ENCODE results near the gene SLX9. TPM values are rescaled to one million over a fixed set of nuclear protein-coding genes. Genes with fewer than 3 reads are reported as not detected.

Gene SLX9, protein sequence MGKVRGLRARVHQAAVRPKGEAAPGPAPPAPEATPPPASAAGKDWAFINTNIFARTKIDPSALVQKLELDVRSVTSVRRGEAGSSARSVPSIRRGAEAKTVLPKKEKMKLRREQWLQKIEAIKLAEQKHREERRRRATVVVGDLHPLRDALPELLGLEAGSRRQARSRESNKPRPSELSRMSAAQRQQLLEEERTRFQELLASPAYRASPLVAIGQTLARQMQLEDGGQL
- 41.1 TPM for polyA plus RNA-seq (2013, experiment 1 of 2)
- 33.9 TPM for polyA plus RNA-seq (2013, experiment 2 of 2)

DNA sequence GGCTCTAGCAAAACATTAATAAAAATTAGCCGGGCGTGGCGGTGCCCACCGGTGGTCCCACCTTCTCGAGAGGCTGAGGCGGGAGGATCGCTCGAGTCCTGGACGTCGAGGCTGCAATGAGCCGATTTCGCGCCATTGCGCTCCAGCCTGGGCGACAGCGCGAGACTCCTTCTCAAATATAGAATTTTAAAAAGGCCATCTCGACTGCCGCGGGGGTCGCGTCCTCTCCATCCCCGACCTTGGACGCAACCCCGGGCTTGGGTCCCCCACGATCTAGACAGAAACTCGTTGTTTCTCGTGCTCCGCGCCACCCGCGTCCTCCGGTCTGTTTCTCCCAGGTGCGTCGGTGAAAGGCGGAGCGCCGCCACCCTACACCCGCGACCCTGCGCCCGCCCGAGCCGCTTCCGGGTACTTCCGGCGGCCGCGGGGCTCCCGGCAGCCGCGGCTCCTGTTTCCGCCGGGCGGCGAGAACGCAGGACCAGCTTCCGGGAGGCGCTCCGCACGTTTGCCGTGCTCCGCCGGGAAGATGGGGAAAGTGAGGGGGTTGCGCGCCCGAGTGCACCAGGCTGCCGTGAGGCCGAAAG lies at the start of gene SLX9:
Gene SLX9 (plus strand): TSS at position 498 of the 584 bp plus-strand sequence. CDS start 29 bp downstream, at position 527.
- Histone ChIP-seq H3K4me1 (ENCODE audit: insufficient read depth, low read length) (peaks cover 9% of the 10 kb centered on the region; the same call in 1 of the 2 replicates), H3K27me3 (ENCODE audit: insufficient read depth, low read length) (0 out of 2 replicates have a peak, but pooled peaks cover 3% of the 10 kb centered on the region), H3K9ac (ENCODE audit: low read depth, low read length) (peak within 1 kb of the TSS; percentile 93), H3K36me3 (ENCODE audit: insufficient read depth, low read length) (peaks cover 23% of the 10 kb centered on the region), H3K9me3 (ENCODE audit: insufficient read depth, low read depth, low read length) (no peaks in the 10 kb centered on the region), H3K27ac (ENCODE audit: low read depth, low read length) (peak within 1 kb of the TSS; percentile 70), H3K4me3 (ENCODE audit: low read length) (peak within 1 kb of the TSS; percentile 99)
- 2% methylated on average over 69 of the region's 69 CpGs for WGBS

DNA sequence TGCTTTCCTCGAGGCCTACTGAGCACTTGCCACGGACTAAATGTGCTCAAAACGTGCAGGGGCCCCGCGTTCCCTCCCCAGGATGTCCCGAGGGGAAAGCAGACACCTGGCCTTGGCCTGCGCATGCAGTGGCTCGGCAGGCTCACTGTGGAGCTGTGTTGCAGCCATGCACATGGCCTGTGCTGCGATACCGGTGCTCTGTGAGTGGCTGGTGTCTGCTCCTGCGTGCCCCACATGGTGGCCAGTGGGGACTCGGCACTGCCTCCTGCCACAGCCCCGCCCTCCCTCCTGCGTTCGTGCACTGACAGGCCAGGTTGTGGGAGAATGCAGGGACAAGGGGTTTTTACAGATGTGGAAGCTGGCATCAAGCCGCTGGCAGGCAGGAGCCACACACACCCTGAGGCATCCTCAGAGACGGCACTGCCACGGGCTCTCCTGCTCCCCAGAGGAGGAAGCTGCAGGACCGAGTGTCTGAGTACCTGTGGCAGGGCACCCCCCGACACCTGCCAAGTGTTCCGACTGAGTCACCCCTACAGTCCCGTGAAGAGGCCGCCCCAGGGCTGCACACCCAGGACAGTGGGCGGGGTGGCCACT lies 49.4 kb upstream of the SLX9 start:
- Histone ChIP-seq H3K9ac (ENCODE audit: low read depth, low read length) (no peak overlapping the region), H3K27me3 (ENCODE audit: insufficient read depth, low read length) (0 out of 2 replicates have a peak, but pooled peaks cover 2% of the 10 kb centered on the region), H3K9me3 (ENCODE audit: insufficient read depth, low read depth, low read length) (no peaks in the 10 kb centered on the region), H3K27ac (ENCODE audit: low read depth, low read length) (no peak overlapping the region), H3K36me3 (ENCODE audit: insufficient read depth, low read length) (no peaks in the 10 kb centered on the region), H3K4me1 (ENCODE audit: insufficient read depth, low read length) (no peaks in the 10 kb centered on the region), H3K4me3 (ENCODE audit: low read length) (no peak overlapping the region)
- WGBS = 86% methylated on average over 24 of the region's 24 CpGs

DNA sequence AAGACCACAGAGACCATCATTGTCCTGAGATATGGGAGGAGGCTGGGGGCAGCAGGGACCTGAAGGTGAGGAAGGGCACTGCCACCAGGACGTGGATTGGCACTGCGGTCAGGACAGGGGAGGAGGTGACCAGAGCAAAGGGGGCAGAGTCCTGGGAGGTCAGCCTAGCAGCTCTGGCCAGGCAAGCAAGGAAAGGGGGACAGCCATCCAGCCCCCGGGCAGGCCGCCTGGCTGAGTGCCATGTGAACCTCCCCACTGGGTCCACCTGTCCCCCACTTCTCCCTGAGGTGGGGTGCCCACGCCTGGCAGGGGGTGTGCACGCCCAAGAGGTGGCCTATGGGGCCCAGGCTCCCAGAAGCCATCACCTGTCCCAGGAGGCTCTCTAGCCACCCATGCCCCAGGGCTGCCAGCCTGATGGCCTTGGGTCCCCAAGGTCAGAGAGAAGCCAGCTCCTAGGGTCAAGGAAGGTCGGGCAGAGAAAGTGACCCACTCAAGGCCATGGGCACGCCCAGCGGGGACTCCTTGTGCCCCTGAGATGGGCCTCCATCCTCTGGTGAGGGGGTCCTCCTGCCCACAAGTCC lies 48.8 kb upstream of the SLX9 start:
- H3K27ac ChIP-seq (ENCODE audit: low read depth, low read length) = no peak overlapping the region
- no peak overlapping the region for H3K4me3 ChIP-seq (ENCODE audit: low read length)

DNA sequence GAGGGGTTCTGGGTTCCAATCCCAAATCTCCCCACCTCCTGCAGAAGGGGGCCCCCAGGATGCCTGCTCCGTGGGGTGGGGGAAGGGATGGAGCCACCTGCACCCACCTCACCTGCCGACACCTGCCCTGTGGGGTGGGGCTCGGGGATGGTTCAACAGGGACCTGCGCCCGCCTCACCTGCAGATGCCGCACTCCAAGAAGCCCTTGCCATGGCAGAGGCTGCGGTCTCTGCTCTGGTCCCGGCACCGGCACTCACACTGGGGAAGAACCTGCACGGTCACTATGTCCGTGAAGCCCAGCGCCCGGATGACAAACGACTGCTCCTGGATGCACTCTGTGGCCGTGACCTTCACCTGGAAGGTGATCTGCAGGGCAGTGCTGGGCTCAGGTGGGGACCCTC lies 48.2 kb upstream of the SLX9 start:
- Histone ChIP-seq H3K9ac (ENCODE audit: low read depth, low read length) (no peak overlapping the region), H3K36me3 (ENCODE audit: insufficient read depth, low read length) (no peaks in the 10 kb centered on the region), H3K4me3 (ENCODE audit: low read length) (no peak overlapping the region), H3K9me3 (ENCODE audit: insufficient read depth, low read depth, low read length) (no peaks in the 10 kb centered on the region), H3K27me3 (ENCODE audit: insufficient read depth, low read length) (0 out of 2 replicates have a peak, but pooled peaks cover 2% of the 10 kb centered on the region), H3K27ac (ENCODE audit: low read depth, low read length) (no peak overlapping the region), H3K4me1 (ENCODE audit: insufficient read depth, low read length) (no peaks in the 10 kb centered on the region)
- 95% methylated on average over 14 of the region's 15 CpGs for WGBS

More for the DNA sequence above, 48.8 kb upstream of the SLX9 start:
- H3K9ac ChIP-seq (ENCODE audit: low read depth, low read length) = no peak overlapping the region
- WGBS = 95% methylated on average over 9 of the region's 9 CpGs
- 0 out of 2 replicates have a peak, but pooled peaks cover 2% of the 10 kb centered on the region for H3K27me3 ChIP-seq (ENCODE audit: insufficient read depth, low read length)
- H3K36me3 ChIP-seq (ENCODE audit: insufficient read depth, low read length) = no peaks in the 10 kb centered on the region
- no peaks in the 10 kb centered on the region for H3K4me1 ChIP-seq (ENCODE audit: insufficient read depth, low read length)
- no peaks in the 10 kb centered on the region for H3K9me3 ChIP-seq (ENCODE audit: insufficient read depth, low read depth, low read length)

DNA sequence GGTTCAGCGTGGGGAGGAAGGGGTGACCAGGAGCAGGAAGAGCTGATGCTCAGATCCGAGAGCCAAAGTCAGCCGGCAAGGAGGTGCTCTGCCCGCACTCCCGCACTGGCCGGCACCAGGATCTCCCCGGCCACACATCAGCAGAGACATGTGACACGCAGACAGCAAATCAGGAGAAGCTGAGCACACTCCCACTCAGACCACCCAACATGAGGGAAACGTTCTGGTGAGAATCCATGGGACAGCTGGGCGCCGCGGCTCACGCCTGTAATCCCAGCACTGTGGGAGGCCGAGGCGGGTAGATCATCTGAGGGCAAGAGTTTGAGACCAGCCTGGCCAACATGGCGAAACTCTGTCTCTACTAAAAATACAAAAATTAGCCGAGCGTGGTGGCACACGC lies 47.7 kb upstream of the SLX9 start:
- Histone ChIP-seq H3K4me1 (ENCODE audit: insufficient read depth, low read length) (no peaks in the 10 kb centered on the region), H3K9me3 (ENCODE audit: insufficient read depth, low read depth, low read length) (no peaks in the 10 kb centered on the region), H3K36me3 (ENCODE audit: insufficient read depth, low read length) (no peaks in the 10 kb centered on the region), H3K9ac (ENCODE audit: low read depth, low read length) (no peak overlapping the region), H3K27ac (ENCODE audit: low read depth, low read length) (no peak overlapping the region), H3K4me3 (ENCODE audit: low read length) (no peak overlapping the region), H3K27me3 (ENCODE audit: insufficient read depth, low read length) (0 out of 2 replicates have a peak, but pooled peaks cover 2% of the 10 kb centered on the region)
- 88% methylated on average over 19 of the region's 19 CpGs for WGBS

DNA sequence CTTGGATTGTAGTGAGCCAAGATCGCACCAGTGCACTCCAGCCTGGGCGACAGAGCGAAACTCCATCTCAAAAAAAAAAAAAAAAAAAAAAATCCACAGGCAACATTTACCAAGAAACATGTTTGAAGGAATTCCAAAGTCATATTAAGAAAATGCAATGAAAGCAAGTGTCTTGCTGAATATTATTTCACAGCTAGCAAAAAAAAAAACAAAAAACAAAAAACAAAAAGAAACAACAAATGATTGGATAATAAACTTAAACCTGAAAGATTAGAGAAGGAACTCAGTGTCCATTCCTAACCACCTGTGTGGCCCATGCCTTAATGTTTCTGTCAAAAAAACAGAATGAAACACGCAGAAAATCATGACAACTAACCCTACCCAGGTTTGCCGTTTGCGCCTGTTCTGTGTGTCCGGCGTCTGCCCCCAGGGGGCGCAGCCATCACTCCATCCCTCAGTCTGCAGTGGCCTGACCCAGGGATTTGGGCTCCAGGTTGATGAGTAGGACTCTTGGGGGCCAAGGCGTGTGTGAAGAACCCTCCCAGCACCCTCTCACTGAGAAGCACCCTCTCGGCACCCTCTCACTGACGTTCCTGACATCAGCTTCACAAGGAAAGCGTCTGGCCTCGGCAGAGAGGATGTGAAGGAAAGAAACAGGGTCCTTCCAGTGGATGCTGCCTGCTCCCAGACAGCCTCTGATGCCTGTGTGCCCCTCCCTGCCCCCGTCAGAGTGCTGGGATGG lies 47.1 kb upstream of the SLX9 start:
- H3K27ac ChIP-seq (ENCODE audit: low read depth, low read length) = no peak overlapping the region
- 0 out of 2 replicates have a peak, but pooled peaks cover 2% of the 10 kb centered on the region for H3K27me3 ChIP-seq (ENCODE audit: insufficient read depth, low read length)
- H3K9me3 ChIP-seq (ENCODE audit: insufficient read depth, low read depth, low read length) = no peaks in the 10 kb centered on the region
- no peak overlapping the region for H3K9ac ChIP-seq (ENCODE audit: low read depth, low read length)
- WGBS = 46% methylated on average over 13 of the region's 15 CpGs
- H3K36me3 ChIP-seq (ENCODE audit: insufficient read depth, low read length) = no peaks in the 10 kb centered on the region
- no peak overlapping the region for H3K4me3 ChIP-seq (ENCODE audit: low read length)
- no peaks in the 10 kb centered on the region for H3K4me1 ChIP-seq (ENCODE audit: insufficient read depth, low read length)

DNA sequence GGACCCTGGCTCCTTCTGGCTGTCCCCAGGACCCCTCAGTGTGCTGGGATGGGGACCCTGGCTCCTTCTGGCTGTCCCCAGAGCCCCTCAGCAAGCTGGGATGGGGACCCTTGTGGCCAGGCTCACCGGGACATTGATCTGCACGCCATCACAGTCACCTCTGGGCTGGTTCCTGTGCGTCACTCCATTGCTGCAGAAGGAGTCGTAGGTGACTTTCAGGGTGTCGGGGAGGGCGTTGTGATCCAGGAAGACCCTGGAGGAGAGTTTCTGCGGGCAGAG lies 46.6 kb upstream of the SLX9 start:
- Histone ChIP-seq H3K9ac (ENCODE audit: low read depth, low read length) (no peak overlapping the region), H3K4me3 (ENCODE audit: low read length) (no peak overlapping the region), H3K27me3 (ENCODE audit: insufficient read depth, low read length) (0 out of 2 replicates have a peak, but pooled peaks cover 2% of the 10 kb centered on the region), H3K27ac (ENCODE audit: low read depth, low read length) (no peak overlapping the region), H3K36me3 (ENCODE audit: insufficient read depth, low read length) (no peaks in the 10 kb centered on the region), H3K4me1 (ENCODE audit: insufficient read depth, low read length) (no peaks in the 10 kb centered on the region), H3K9me3 (ENCODE audit: insufficient read depth, low read depth, low read length) (no peaks in the 10 kb centered on the region)
- WGBS = 92% methylated on average over 7 of the region's 7 CpGs

DNA sequence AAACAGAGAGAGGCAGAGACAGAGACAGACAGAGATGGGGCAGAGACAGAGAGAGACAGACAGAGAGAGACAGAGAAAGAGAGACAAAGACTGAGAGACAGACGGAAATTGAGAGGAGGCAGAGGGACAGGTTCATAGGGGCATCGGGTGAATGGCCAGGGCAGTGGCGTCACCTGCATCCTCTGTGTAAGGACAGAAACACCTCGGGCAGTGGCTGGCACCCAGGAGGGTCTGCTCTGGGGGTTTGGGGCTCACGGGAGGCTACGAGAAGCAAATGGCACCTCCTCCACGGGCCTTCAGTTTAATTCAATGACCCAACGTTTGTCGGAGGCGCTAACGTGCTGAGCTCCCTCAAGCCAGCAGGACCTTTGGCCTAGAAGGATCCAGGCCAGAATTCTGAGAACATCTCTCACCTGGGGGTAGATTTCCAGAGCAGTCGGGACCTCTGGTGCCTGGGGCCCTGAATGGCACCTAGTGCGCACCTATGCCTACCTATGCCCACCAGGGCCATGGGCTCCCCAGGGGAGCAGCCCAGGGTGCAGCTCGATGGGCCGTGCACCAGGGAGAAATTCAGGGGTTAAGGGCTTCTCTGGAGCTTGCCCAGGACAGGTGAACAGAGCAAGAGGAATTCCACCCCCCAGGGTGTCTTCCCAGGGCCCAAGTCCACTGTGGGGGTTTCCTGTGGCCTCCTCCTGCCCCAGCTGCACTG lies 45.7 kb upstream of the SLX9 start:
- Histone ChIP-seq H3K4me1 (ENCODE audit: insufficient read depth, low read length) (no peaks in the 10 kb centered on the region), H3K9me3 (ENCODE audit: insufficient read depth, low read depth, low read length) (no peaks in the 10 kb centered on the region), H3K36me3 (ENCODE audit: insufficient read depth, low read length) (no peaks in the 10 kb centered on the region), H3K4me3 (ENCODE audit: low read length) (no peak overlapping the region), H3K27me3 (ENCODE audit: insufficient read depth, low read length) (0 out of 2 replicates have a peak, but pooled peaks cover 2% of the 10 kb centered on the region), H3K9ac (ENCODE audit: low read depth, low read length) (no peak overlapping the region), H3K27ac (ENCODE audit: low read depth, low read length) (no peak overlapping the region)
- 91% methylated on average over 15 of the region's 15 CpGs for WGBS

DNA sequence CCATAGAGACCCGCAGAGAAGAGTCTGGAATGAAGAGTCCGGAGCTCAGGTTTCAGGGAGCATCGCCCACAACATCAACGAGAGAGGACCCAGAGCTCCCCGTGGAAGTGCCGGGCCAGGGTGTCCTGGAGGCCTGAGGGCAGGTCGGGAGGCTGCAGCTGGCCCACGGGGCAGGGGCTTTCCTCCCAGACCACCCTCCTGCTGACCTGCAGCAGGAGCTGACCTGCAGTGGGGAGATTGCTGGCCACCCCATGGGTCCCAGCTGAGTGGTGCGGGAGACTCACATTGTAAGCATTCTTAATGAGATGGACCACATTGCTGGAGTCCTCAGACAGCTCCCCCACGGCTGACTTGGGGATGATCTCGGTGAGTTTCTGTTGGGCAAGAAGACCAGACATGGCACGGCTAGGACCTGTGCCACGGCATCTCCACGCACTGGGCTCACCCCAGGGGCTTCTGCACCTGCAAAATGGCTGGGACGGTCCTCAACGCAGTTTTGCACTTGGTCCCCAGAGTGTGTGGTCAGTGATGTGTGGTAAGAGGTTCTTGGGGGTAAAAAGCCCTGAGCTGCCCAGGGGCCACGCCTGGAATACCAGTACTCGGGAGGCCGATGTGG lies 45.0 kb upstream of the SLX9 start:
- no peak overlapping the region for H3K27ac ChIP-seq (ENCODE audit: low read depth, low read length)
- no peak overlapping the region for H3K4me3 ChIP-seq (ENCODE audit: low read length)
- H3K9me3 ChIP-seq (ENCODE audit: insufficient read depth, low read depth, low read length) = no peaks in the 10 kb centered on the region
- 90% methylated on average over 19 of the region's 19 CpGs for WGBS
- 0 out of 2 replicates have a peak, but pooled peaks cover 2% of the 10 kb centered on the region for H3K27me3 ChIP-seq (ENCODE audit: insufficient read depth, low read length)
- no peaks in the 10 kb centered on the region for H3K36me3 ChIP-seq (ENCODE audit: insufficient read depth, low read length)
- H3K4me1 ChIP-seq (ENCODE audit: insufficient read depth, low read length) = no peaks in the 10 kb centered on the region
- H3K9ac ChIP-seq (ENCODE audit: low read depth, low read length) = no peak overlapping the region

DNA sequence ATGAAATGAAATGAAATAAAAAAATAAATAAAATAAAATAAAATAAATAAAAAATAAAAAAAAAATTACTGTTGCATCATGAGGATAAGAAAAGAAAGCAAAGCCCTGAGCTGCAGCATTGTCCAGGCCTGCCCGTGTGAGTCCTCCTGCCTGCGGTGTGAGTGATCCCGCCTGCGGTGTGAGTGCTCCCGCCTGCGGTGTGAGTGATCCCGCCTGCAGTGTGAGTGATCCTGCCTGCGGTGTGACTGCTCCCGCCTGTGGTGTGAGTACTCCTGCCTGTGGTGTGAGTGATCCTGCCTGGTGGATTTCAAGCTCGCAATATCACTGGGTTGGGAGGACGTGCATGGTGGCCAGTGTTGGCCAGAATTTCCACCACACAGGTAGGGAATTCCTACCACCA lies 44.0 kb upstream of the SLX9 start:
- H3K4me1 ChIP-seq (ENCODE audit: insufficient read depth, low read length) = no peaks in the 10 kb centered on the region
- H3K9ac ChIP-seq (ENCODE audit: low read depth, low read length) = no peak overlapping the region
- H3K27ac ChIP-seq (ENCODE audit: low read depth, low read length) = no peak overlapping the region
- no peak overlapping the region for H3K4me3 ChIP-seq (ENCODE audit: low read length)
- 95% methylated on average over 11 of the region's 11 CpGs for WGBS
- no peaks in the 10 kb centered on the region for H3K9me3 ChIP-seq (ENCODE audit: insufficient read depth, low read depth, low read length)
- H3K36me3 ChIP-seq (ENCODE audit: insufficient read depth, low read length) = no peaks in the 10 kb centered on the region
- H3K27me3 ChIP-seq (ENCODE audit: insufficient read depth, low read length) = 0 out of 2 replicates have a peak, but pooled peaks cover 2% of the 10 kb centered on the region

Measured in HUES64 (cell line).